Left forelimb (tissue), 1 donor: Measurements from ENCODE around the gene GP9.

Source experiments
- DNase-seq: peaks from one replicate; pipeline ENCODE4 v3.0.0-alpha.2; 2018; ENCODE audit warnings: low spot score

GP9 gene

GRCh38 chr3:129060276-129061022 lies at the start of gene GP9:
GP9 (plus strand) TSS chr3:129060779; CDS start chr3:129061740, 961 bp downstream.
- DNase-seq = no peak

DNA sequence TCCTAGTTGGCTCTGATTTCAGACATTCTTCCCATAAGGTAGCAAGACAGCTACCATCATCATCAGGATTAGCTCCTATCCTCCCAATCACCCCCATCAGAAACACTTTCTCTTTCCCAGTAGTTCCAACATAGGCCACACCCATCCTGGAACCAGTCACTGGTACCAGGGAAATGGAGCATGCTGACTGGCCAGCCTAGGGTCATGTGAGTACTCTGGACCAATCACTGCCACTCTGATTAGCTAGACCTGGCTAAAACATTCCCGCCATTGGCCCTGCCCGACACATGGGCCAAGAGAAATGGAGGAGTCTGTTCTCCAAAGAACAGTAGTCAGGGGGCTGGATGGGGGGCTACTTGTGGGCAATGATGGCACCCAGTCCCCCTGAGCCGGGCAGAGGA lies 47.1 kb upstream of the GP9 start:
- no peak for DNase-seq

- no peak for DNase-seq
Measured at GRCh38 chr3:129014148-129014547, 46.4 kb upstream of the GP9 start.

DNA sequence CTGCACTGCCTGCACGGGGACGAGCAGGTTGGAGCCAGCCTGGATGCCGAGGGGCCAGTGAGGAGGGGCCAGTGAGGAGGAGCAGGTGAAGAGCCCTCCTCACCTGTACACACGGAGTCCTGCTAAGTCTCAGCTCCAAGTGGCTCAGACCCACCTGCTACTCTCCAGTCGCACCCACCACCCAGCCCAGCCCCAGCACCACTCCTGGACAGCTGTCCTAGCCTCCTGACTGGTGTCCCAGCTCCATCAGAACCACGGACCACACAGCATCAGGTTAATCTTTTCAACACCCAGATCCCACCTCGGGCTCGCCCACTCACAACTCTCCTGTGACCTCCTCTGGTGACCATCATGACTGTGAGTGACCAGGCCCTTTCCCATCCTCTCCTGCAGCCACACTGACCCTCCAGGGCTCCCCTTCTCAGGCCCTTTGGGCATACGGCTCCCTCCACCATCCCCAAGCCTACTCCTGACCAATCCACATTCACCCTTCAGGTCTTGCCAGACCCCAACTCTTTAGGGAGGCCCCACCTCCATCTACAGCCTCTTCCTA lies 45.7 kb upstream of the GP9 start:
- no peak for DNase-seq

DNA sequence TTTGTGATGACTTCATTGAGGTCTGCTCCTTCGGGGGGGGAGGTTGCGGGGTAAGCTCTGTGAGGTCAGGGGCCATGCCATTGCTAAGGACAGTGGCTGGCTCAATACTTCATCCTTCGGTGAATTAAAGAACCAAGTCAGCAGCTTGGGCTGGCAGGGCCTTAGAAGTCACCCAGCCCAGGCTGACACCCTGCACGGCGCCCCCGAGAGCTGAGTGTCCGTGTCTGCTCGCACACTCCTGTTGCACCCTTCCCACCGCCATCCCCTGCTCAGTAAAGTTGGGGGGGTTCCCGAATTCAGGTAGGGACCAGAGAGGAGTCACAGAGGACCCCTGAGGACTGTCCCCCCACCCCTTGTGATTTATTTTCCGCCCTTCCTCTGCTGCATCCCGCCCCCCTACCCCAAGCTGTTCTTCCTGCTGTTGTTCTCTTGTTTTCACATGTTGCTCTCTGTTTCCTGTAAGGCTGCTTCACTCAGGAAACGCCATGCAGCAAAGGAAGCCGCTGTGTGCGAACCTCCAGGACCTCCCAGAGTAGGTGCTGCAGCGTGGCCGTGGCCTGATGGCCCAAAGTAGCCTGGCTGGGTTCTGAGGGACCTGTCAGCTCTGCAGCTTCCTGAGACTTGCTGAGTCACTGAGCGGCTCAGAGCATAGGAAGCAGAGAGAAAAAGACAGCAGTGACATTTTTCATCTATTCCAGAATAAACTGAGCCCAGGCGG lies 45.0 kb upstream of the GP9 start:
- no peak for DNase-seq

GRCh38 chr3:129016356-129016719 lies 44.2 kb upstream of the GP9 start:
- DNase-seq = no peak

DNA sequence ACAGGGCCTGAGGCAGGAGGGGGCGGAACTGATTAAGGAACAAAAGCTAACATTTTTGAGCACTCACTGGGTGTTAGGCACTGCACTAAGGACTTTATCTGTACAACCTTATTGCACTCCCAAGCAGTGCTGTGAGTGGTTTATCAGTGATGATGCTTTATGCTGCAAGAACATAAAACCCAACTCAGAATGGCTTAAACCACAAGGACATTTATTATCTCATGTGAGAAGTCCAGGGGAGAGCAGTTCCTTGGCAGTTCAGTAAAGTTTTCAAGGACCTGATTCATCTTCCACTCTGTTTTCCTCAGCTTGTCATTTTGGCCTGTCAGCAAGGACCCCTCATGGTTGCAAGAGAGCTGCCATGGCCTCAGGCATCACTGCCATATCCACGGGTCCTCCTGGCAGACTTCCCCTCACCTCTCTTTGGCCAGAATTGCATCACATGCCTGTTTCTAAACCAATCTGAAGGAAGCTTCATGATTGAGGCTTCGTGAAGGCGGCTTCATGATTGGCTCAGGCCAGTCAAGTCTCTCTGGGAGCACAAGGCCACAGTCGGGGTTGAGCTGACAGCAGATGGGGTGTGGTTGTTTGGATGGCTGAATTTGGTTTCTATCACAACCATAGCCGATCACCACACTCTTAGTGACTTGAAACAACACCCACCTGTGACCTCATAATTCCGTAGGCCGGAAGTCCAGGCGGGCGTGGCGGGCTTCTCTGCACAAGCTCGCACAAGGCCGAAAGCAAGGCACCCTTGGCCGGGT lies 43.7 kb upstream of the GP9 start:
- no peak for DNase-seq

DNA sequence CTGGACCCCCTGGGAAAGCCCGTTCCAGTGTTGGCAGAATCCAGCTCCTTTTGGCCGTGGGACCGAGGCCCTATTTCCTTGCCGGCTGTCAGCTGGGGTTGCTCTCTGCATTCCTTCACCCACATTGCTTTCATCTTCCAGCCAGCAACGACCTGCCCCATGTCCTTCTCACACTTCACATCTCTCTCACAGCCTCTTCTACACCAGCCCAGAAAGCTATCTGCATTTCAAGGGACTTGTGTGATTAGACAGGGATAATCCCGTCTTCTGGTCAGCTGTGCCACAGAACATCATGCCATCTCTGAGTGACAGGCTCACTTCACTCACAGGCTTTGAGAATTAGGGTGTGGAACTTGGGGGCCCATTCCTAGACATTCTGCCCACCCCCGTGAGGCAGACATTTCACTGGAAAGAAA lies 43.1 kb upstream of the GP9 start:
- no peak for DNase-seq

DNA sequence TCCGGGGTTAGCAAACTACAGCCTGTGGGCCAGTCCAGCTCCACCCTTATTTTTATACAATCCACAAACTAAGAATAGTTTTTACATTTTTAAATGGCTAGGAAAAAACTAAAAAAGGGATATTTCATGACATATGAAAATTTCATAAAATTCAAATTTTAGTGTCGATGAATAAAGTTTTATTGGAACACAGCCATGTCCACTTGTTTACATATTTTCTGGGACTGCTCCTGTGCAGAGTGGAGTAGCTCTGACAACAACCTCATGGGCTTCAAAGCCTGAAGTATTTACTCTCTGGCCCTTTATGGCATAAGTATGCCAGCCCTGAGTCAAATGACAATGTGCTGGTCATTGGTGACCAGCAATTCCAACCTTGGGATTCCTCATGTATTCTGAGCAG lies 42.3 kb upstream of the GP9 start:
- DNase-seq = no peak

DNA sequence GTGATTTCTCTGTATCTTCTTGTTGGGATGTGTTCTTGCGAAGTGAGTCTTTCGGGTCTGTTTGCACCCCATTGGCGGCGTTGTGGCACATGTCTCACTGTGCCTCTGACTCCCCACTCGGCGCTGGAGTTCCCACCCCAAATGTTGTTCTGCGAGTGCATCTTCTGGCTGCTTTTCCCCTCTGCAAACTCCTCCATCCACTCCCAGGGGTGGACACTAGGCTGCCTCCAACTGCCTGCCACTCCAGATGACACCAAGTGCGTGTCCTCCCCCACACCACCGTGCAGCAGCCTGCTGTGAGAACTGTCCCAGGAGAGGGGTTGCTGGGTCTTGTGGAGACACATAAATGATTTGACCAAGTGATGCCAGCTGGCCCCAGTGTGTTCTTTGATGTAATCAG lies 41.8 kb upstream of the GP9 start:
- DNase-seq = no peak

DNA sequence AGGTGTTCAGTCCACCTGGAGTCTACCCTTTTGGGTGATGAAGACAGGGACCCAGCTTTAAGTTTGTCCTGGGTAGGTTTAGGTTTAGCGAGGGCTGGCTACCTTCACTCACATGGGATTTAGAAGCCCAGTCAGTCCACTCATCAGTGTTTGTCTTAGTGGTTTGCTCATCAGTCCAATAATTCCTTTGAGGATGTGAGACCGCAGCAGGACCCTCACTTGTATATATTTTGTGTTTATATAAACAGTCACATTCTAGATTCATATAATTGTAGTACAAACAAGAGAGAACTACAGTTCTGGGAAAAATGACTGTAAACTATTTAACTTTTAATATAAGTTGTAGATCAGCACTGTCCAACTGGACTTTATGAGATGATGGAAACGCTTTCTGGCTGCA lies 41.3 kb upstream of the GP9 start:
- no peak for DNase-seq

DNA sequence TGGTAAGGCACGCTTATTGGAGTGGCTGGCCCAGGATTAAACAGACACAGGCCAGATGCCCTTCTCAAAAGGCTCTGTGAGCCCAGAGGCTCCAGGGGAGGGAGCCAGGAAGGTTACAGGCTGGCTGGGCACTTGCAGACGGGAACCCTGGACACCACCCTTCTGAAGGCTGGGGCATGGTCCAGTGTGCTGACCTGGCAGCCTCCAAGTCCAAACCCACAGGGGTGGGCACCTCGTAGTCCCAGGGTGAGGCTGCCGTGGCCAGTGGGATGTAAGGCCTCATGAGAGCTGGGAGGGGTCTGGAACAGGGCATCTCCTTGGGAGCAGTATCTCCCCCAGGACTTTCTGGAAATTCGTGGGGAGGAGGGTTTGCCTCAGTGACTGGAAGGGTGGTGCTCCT lies 39.9 kb upstream of the GP9 start:
- no peak for DNase-seq

DNA sequence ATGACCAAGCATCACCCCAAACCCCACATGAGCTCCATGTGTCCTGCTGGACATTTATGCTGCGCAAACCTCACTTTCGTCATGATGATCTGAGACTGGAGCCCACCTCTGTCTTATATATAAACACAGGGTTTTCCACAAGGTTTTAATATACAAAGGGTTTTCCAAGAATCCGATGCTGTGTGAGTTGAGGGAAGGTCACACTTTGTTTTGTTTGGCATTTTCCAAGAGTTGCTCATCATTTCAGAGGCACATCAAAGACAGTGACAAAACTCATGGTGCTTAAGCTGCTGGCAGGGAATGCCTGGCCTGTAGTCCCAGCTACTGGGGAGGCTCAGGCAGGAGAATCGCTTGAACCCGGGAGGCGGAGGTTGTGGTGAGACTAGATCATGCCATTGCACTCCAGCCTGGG lies 39.4 kb upstream of the GP9 start:
- no peak for DNase-seq

DNA sequence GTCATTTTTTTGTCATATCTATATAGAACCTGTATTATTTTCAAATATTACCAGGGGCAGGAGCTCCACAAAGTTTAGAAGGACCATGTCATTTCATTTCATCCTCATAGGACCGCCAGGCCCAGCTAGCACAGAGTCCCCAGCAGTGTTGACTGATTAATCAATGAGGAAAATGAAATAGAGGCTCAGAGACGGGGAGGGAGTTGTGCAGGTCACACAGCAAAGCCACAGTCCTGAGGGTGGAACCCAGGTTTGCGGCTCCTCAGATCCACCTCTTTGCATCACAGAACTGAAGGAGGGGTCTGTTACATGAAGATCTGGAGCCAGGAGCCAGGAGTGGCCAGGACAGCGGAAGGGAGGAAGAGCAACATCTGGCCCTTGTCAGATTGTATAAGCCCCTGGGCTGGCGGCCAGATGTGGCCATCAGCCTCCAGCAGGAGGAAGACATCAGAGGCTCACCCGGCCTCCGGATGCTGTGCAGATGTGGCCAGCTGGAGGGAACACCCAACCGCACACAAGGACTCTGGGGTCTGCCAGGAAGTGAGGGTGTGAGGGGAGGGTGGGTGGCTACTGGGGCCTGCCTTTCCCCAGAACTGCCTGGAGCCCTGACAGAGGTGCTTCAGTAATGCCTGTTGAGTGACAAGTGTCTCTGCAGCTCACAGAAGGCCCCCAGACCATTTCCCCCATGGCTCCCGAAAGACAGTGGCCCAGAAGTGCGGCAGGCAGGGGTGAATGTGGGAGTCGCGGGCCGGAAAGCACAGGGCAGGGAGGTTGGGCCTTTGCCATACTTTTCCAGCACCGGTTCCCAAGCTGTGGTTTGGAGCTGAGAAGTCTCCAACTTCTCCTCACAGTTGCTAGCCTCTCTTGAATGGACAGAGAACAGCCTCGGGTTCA lies 38.2 kb upstream of the GP9 start:
- no peak for DNase-seq

- no peak for DNase-seq
Measured at GRCh38 chr3:129023008-129023358, 37.6 kb upstream of the GP9 start.

DNA sequence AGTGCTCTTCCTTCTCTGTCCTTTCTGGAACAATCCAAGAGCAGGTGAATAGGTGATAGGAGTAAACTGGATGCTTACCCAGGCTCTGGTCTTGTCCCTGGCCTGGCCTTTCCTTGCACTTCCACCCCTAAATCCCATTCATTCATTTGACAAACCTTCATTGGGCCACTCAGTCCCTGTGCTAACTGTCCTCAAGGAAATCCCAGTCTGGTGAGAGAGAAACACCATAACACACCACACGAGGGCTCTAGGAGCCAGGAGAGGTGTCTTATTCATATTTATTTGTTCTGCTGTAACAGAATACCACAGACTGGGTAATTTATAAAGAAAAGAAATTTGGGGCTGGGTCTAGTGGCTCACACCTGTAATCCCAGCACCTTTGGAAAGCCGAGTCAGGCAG lies 36.7 kb upstream of the GP9 start:
- DNase-seq = no peak

DNA sequence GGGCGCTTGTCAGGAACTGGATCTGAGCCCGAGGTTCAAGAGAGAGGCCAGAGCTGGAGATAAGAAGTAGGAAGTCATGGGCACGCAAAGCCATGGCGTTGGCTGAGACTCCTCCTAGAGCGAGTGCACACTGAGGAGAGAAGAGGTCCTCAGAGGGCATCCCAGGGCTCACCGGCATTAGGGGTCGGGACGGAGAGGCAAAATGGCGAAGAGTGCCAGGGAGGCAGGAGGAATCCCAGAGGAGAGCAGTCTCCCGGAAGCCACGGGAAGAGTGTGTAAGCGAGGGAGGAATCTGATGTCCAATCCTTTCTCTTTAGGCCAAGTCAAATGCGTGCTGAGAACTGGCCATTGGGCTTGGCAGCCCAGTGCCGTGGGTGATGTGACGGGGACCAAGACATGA lies 35.5 kb upstream of the GP9 start:
- no peak for DNase-seq

DNA sequence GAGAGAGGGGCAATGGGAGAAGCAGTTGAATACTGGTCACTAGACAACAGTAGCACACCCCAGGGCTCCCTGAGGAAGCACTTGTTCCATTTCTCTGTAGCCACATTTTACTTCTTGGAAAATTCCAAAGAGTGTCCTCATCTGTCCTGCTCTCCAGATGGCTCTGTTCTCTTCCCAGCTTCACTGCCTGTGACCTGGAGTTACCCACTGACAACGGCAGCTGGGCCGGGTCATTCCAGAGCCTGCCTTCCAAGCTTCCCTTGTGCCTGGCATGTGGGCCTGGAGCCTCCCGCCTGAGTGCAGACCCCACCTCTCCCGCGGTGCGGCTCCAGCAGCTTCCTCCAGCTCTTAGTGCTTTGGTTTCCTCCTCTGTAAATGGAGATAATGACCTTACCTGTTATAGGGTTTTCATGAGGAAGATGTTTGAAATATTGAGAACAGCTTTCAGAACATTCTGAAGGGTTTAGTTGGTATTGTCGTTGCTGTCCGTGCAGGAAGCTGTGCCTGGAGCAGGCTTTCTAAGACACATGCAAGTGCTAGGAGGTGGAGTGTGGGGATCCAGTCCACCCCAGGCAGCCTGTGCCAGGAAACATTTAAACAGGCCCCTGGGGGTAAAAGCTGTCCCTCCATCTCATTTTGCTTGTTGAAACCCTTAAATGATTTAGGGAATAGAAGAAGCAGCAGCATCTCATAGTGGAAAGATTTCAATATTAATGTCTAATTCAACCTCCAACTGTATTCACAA lies 34.7 kb upstream of the GP9 start:
- DNase-seq = no peak

- DNase-seq = peak; percentile 77
Measured at GRCh38 chr3:129026728-129027543, 33.6 kb upstream of the GP9 start.

GRCh38 chr3:129027544-129027880 lies 33.1 kb upstream of the GP9 start:
- DNase-seq = no peak
